Activated CD4-positive, alpha-beta memory T cell treated with anti-CD3 and anti-CD28 coated beads for 36 hours (primary cell): ENCODE measurements around the gene P2RX4. TPM values are rescaled to one million over a fixed set of nuclear protein-coding genes. Genes with fewer than 3 reads are reported as not detected.

ENCODE experiments used
- CTCF ChIA-PET: fragments of 350-600 bp; sonication (Branson Sonifier 250); formaldehyde crosslinking; loops from one replicate; lab custom pipeline; 2021; ENCODE audit warnings: antibody characterized with exemption, inconsistent platforms; lab: Charles Lee
- POLR2A ChIA-PET: fragments of 350-600 bp; sonication (Branson Sonifier 250); formaldehyde crosslinking; loops from one replicate; lab custom pipeline; 2021; ENCODE audit warnings: antibody characterized with exemption; lab: Charles Lee
- DNase-seq: peaks from one replicate; pipeline ENCODE4 v3.0.0-alpha.2; 2020
- H3K27ac Mint-ChIP-seq: one replicate; pipeline ENCODE4 v1.8.0; 2021; ENCODE audit warnings: mixed read lengths
- H3K27me3 Mint-ChIP-seq: one replicate; pipeline ENCODE4 v1.8.0; 2021; ENCODE audit warnings: mixed read lengths
- H3K36me3 Mint-ChIP-seq: one replicate; pipeline ENCODE4 v1.8.0; 2021; ENCODE audit warnings: mixed read lengths
- H3K4me1 Mint-ChIP-seq: one replicate; pipeline ENCODE4 v1.8.0; 2021; ENCODE audit warnings: low read depth, mixed read lengths
- H3K4me3 Mint-ChIP-seq: one replicate; pipeline ENCODE4 v1.8.0; 2021; ENCODE audit warnings: mild to moderate bottlenecking, mixed read lengths
- H3K9me3 Mint-ChIP-seq: one replicate; pipeline ENCODE4 v1.8.0; 2021; ENCODE audit warnings: mixed read lengths
- intact Hi-C: fragments of 100-400 bp; cut with micrococcal nuclease; formaldehyde crosslinking; loops from one replicate; pipeline ENCODE4 v1.15.1; 2023
- total RNA-seq, 2 experiments: library from RNA; stranded (reverse); gene quantifications; one replicate each; pipeline ENCODE4 v1.2.3, GENCODE V29; 2021

Gene P2RX4
- total RNA-seq, 2 experiments from 2014 or later: 53.4 to 57.5 TPM

DNA sequence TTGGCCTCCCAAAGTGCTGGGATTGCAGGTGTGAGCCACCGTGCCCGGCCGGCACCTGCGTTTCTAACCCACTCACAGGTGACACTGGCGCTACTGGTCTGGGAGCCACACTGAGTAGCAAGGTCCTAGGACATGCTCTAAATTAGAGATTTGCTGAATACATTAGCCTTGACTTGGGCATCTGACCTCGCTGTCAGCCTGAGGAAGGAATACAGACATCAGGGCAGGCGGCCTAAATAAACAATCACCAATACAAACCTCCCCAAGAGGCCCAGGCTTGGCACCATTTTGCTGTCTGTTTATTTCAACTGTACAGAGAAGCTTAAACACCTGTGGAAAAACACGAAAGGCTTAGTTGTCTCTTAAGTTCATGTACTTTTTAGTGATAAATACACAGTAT is 27.5 kb downstream of the P2RX4 start:
- CTCF ChIA-PET: interaction anchor here (2.9 kb wide), 1 partner anchor 7 kb away, joined by 36 read pairs; no protein-coding TSS in a partner anchor
- Mint-ChIP-seq H3K4me1 (peaks cover 32% of the 10 kb centered on the region), H3K36me3 (peaks cover 34% of the 10 kb centered on the region), H3K9me3 (no peaks in the 10 kb centered on the region), H3K27me3 (no peaks in the 10 kb centered on the region), H3K4me3 (no peak overlapping the region), H3K27ac (no peak overlapping the region)
- no peak for DNase-seq
- POLR2A ChIA-PET: no interaction called here
- intact Hi-C loops: no loop called here

DNA sequence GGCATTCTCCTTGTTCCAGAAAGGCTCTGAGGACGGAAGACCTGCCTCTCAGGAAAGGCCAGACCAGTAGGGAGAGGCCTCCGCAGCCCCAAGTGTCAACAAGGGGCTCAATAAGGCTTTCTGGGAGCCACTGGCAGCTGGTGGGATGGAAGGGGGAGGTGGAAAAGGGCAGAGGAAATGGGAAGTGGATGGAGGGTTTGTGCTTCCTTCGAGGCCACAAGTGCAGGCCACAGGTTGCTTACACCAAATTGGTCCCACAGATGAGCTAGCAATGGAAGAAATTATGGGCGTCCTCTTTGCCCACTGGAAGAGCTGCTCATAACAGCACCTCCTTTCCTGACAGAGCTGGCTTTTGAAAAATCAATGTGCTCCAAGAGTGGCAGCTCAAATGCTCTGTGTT is 28.2 kb downstream of the P2RX4 start:
- Mint-ChIP-seq H3K4me1 (peaks cover 32% of the 10 kb centered on the region), H3K4me3 (no peak overlapping the region), H3K27ac (peak overlapping the region; percentile 43), H3K9me3 (no peaks in the 10 kb centered on the region), H3K36me3 (peaks cover 29% of the 10 kb centered on the region), H3K27me3 (no peaks in the 10 kb centered on the region)
- ChIA-PET CTCF (interaction anchor here (1.3 to 2.9 kb wide), 3 partner anchors 8 to 16 kb away, joined by 3 to 36 read pairs (median 12); no protein-coding TSS in a partner anchor), POLR2A (interaction anchor here (2.3 kb wide), 1 partner anchor 13 kb away, joined by 9 read pairs; no protein-coding TSS in a partner anchor)
- DNase-seq: no peak
- intact Hi-C loops: no loop called here

DNA sequence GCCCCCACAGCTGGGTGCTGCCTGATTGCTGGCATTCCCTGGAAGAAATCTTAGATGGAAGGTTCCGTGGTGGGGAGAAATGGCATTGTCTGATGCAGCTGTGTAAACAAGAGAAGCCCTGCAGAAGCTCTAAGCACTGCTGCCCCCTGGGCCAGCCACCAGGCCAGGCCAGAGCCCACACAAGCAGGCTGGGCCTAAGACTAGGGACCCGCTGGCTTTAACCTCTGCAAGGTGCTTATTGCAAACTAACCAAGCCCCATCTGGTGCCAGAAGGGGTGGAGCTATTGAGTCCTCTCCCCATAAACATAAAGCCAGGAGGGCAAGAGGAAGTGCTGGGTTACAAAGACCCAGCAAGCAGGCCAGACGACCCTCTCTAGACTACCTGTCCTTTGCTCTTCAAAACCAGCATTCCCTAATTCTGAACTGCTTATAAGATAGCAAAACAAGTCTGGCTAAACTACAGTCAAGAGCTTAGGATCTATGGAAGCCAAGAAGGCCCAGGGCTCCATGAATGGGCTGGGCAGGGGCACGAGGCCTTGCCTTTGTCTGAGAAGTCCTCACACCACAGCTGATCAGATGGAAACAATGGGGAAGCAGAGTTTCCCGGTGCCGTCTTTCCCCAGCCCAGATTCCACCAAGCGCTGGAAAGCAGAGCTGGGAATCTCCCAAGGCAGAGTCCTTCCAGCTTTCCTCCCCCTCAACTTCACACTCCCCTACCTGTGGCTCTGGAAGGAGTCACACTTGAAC is 28.8 kb downstream of the P2RX4 start:
- H3K27me3 Mint-ChIP-seq: no peaks in the 10 kb centered on the region
- intact Hi-C loops: no loop called here
- H3K27ac Mint-ChIP-seq: peak overlapping the region; percentile 75
- peaks cover 23% of the 10 kb centered on the region for H3K36me3 Mint-ChIP-seq
- no peaks in the 10 kb centered on the region for H3K9me3 Mint-ChIP-seq
- ChIA-PET POLR2A (interaction anchor here (1.1 to 2.3 kb wide), 3 partner anchors 14 to 157 kb away, joined by 4 to 9 read pairs (median 5); no protein-coding TSS in a partner anchor), CTCF (interaction anchor here (0.7 to 2.9 kb wide), 7 partner anchors 9 to 656 kb away, joined by 3 to 36 read pairs (median 4); no protein-coding TSS in a partner anchor)
- H3K4me1 Mint-ChIP-seq: peaks cover 32% of the 10 kb centered on the region
- DNase-seq: no peak
- no peak overlapping the region for H3K4me3 Mint-ChIP-seq

DNA sequence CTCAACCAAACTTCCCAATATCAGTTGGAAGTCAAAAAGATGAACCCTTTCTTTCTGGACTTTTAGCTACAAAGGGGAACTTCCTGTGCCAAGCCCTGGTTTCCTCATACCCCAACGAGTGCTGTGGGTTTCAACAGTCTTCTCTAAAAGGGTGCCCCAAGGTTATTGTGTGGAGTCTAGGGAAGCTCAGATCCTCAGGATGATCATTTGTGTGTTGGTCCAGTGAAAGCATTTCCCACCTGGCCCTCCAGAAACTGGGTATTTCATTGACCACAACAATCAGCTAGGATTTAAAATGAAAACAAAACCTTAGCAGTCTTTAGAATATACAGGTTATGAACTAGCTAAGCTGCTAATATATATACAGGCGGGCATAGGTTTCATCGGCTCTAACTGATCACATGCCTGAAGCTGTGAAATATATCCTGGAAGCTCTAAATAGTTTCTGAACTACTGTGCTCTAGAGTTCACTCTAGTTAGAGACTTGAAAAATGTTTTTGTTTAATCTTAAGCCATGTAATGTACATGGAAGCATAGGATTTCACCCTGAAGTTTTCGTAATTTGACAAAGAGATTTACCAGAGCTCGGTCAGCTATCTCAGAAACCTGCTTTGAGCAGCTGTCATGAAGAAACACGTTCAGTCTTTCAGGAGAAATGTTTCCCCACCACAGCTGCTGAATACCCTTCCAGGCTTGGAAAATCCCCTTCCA is 29.6 kb downstream of the P2RX4 start:
- Mint-ChIP-seq H3K36me3 (peaks cover 20% of the 10 kb centered on the region), H3K27ac (peak overlapping the region; percentile 75), H3K9me3 (no peaks in the 10 kb centered on the region), H3K4me1 (peaks cover 32% of the 10 kb centered on the region), H3K4me3 (no peak overlapping the region), H3K27me3 (no peaks in the 10 kb centered on the region)
- ChIA-PET POLR2A (interaction anchor here (1.1 to 2.3 kb wide), 3 partner anchors 15 to 156 kb away, joined by 4 to 9 read pairs (median 5); no protein-coding TSS in a partner anchor), CTCF (interaction anchor here (0.7 to 2.9 kb wide), 8 partner anchors 9 to 656 kb away, joined by 3 to 36 read pairs (median 4); no protein-coding TSS in a partner anchor)
- DNase-seq: no peak
- intact Hi-C loops: no loop called here

DNA sequence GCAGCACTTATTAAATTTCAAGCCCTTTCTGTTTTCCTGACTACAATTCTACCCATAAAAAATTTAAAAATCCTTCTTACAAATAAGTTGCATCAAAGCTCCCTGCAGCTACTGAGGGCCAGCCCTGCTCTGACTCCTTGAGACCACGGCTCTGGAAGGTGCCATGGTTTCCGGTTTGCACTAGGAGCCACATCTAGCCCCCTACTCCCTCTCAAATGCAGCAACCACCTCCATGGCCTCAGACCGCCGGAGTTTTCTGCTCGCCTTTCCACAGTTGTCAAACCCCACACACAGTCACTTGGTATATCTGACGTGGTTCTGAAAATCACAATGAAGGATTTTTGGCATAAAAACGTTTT is 30.1 kb downstream of the P2RX4 start:
- CTCF ChIA-PET: interaction anchor here (0.9 to 2.9 kb wide), 5 partner anchors 10 to 593 kb away, joined by 3 to 36 read pairs (median 6); no protein-coding TSS in a partner anchor
- DNase-seq: no peak

DNA sequence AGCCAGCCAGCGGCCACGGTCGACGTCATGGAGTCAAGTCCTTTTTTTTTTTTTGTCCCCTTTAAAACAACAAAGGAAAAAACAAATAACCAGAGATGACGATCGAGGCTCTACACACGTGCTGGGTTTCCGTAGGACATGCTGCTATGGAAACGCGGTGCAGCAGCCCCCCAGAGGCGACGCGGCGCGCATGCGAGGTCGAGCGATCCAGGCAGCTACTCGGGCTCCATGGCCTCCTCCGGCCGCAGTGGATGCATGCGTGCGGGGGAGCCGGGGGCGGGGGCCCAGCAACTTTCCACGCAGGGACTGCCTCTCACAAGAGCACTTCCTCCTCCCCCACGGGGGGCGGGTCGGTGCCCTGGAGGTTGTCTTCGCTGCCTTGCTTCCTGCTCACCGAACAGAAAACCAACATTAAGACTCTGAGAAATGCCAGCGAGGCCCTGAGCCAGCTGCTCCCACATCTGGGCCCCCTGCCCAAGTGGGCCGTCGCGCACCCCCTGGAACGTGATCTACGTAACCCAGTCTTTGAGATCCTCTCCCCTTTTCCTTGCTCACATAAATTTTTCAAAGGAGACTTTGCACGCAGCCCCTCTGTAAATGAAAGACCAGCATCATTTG is 30.7 kb downstream of the P2RX4 start:
- intact Hi-C loops: no loop called here
- H3K36me3 Mint-ChIP-seq: peaks cover 15% of the 10 kb centered on the region
- H3K27ac Mint-ChIP-seq: peak overlapping the region; percentile 79
- DNase-seq: peak; percentile 88
- CTCF ChIA-PET: interaction anchor here (1.9 to 2.8 kb wide), 2 partner anchors 16 to 181 kb away, joined by 6 to 12 read pairs; no protein-coding TSS in a partner anchor
- no peaks in the 10 kb centered on the region for H3K27me3 Mint-ChIP-seq
- POLR2A ChIA-PET: interaction anchor here (2.3 kb wide), 1 partner anchor 16 kb away, joined by 9 read pairs; no protein-coding TSS in a partner anchor
- H3K9me3 Mint-ChIP-seq: no peaks in the 10 kb centered on the region
- H3K4me3 Mint-ChIP-seq: peak overlapping the region; percentile 57
- H3K4me1 Mint-ChIP-seq: peaks cover 32% of the 10 kb centered on the region

More for the DNA sequence above, 30.1 kb downstream of the P2RX4 start:
- H3K27me3 Mint-ChIP-seq: no peaks in the 10 kb centered on the region
- H3K4me1 Mint-ChIP-seq: peaks cover 32% of the 10 kb centered on the region
- POLR2A ChIA-PET: interaction anchor here (1.1 to 2.3 kb wide), 3 partner anchors 15 to 156 kb away, joined by 4 to 9 read pairs (median 5); no protein-coding TSS in a partner anchor
- peaks cover 15% of the 10 kb centered on the region for H3K36me3 Mint-ChIP-seq
- H3K9me3 Mint-ChIP-seq: no peaks in the 10 kb centered on the region
- H3K27ac Mint-ChIP-seq: peak overlapping the region; percentile 79
- intact Hi-C loops: no loop called here
- H3K4me3 Mint-ChIP-seq: peak overlapping the region; percentile 57

DNA sequence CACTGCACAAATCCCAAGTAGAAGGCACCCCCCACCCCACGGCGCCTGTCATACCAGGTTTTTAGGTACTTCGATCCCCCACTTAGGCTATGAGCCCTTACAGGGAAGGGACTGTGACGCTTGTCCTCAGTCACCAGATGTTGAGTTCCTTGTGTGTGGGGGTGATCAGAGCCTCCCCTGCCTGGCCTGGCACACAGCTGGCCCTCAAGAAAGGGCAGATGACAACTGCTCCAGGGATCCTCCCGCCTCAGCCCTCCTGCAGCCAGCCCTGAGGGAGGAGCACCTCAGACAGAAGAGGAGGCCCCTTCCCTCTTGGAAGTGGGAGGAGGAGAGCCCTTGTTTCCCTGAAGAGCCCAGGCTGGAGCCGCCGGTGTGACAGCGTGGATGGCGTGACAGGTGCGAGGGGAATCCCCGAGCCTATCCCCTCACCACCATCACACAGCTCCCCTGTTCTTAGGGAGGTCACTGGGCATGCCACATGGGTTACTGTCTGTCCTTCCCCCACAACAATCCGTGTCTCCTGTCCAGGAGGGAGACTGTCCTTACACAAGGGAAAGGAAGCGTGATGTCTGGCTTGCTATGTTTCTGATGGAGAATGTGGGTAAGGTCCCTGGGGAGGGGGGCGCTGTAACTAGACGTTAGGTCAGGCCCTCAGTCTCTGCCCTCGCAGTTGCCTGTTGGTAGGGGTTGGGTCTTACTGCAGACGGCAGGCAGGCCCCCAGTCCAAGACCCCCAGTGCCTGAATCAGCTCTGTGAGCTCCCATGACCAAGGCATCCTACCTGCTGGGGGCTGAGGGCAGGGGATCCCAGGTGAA is 31.4 kb downstream of the P2RX4 start:
- Mint-ChIP-seq H3K27ac (peak overlapping the region; percentile 79), H3K36me3 (peaks cover 12% of the 10 kb centered on the region), H3K9me3 (no peaks in the 10 kb centered on the region), H3K4me3 (peak overlapping the region; percentile 57), H3K4me1 (peaks cover 32% of the 10 kb centered on the region), H3K27me3 (no peaks in the 10 kb centered on the region)
- ChIA-PET CTCF (no interaction called here), POLR2A (no interaction called here)
- intact Hi-C loops: no loop called here
- DNase-seq: no peak

DNA sequence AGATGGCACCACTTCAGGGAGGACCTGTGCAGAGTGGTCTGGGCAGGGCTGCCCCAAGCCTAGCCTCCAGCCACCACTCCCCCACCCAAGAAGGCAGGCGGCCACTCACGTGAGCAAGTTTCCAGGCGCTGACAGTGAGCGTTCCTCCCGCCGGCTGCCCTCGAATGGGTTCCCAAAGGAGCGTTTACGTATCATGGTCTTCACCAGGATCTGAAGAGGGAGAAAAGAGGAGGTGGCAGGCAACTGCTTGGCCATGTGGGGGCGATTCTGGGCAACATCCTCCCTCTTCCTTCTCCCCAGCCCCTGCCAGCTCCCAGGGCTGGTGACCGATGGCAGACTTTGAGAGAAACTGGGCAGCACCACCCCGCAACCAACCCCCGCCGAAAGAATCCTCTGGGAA is 35.1 kb downstream of the P2RX4 start:
- Mint-ChIP-seq H3K27me3 (no peaks in the 10 kb centered on the region), H3K36me3 (peaks cover 20% of the 10 kb centered on the region)
- CTCF ChIA-PET: no interaction called here

DNA sequence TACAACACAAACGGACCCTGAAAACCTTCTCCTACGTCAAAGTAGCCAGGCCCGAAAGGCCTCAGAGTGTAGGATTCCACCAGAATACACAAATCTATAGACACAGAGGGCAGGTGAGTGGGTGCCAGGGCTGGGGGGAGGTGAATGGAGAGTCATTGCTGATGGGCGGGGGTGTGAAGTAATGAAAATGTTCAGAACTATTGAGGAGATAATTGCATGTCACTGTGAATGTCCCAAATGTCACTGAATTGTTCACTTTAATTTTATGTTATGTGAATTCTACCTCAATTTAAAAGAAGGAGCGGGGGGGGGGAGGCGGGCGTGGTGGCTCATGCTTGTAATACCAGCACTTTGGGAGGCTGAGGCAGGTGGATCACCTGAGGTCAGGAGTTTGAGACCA is 36.0 kb downstream of the P2RX4 start:
- Mint-ChIP-seq H3K36me3 (peaks cover 20% of the 10 kb centered on the region), H3K9me3 (no peaks in the 10 kb centered on the region), H3K4me3 (no peak overlapping the region), H3K4me1 (peaks cover 10% of the 10 kb centered on the region), H3K27ac (no peak overlapping the region), H3K27me3 (no peaks in the 10 kb centered on the region)
- ChIA-PET POLR2A (no interaction called here), CTCF (no interaction called here)
- no peak for DNase-seq
- intact Hi-C loops: no loop called here

More for the DNA sequence above, 35.1 kb downstream of the P2RX4 start:
- intact Hi-C loops: no loop called here
- Mint-ChIP-seq H3K9me3 (no peaks in the 10 kb centered on the region), H3K27ac (no peak overlapping the region), H3K4me3 (no peak overlapping the region), H3K4me1 (peaks cover 19% of the 10 kb centered on the region)
- POLR2A ChIA-PET: no interaction called here
- DNase-seq: no peak

DNA sequence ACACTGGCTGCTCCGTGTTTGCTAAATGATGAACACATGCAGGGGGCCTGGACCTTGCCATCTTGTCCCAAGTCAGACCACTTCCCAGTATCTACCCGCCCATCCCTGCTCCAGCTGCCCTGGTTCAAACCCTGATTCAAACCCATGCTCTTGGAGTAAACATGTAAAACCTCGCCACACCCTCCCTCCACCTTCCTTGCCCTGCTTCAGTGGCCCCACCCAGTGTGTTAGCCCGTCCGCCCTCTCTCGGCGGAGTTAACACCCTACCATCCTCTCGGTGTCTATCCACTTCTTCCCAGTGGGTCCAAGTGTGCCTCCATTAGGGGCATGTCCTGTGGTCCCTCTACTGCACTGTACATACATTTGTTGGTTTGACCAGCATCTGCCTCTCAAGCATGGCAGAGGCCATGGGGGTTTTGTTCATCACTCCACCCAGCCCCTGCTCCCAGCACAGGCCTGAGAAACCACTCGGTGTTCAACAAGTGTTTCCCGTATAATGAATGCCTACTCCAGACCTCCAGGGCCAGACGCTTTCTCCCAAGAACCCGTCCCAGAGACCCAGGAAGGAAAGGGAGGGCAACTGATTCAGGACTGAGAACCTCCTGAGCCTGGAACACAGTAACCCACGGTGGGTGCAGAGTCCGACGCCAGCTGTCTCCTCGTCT is 37.1 kb downstream of the P2RX4 start:
- CTCF ChIA-PET: no interaction called here

More for the DNA sequence above, 37.1 kb downstream of the P2RX4 start:
- H3K27me3 Mint-ChIP-seq: no peaks in the 10 kb centered on the region
- no peak for DNase-seq
- peaks cover 25% of the 10 kb centered on the region for H3K36me3 Mint-ChIP-seq
- H3K27ac Mint-ChIP-seq: no peak overlapping the region
- no peak overlapping the region for H3K4me3 Mint-ChIP-seq
- no peaks in the 10 kb centered on the region for H3K4me1 Mint-ChIP-seq
- intact Hi-C loops: no loop called here
- no peaks in the 10 kb centered on the region for H3K9me3 Mint-ChIP-seq
- POLR2A ChIA-PET: no interaction called here
